SU-DHL-6 (cell line): ENCODE results near the gene AGTR1.

Experiments
- H2AFZ ChIP-seq: fragments of 200-600 bp; sonication (generic); 2 replicates; pipeline ENCODE4 v1.6.1; 2014; ENCODE audit warnings: low read depth, mild to moderate bottlenecking, moderate library complexity, mixed read lengths, antibody characterized with exemption, low read length; ENCODE audit not compliant: severe bottlenecking
- H3F3A ChIP-seq: fragments of 200-600 bp; shearing (Covaris generic); 2 replicates; pipeline ENCODE4 v1.6.0; 2016; ENCODE audit warnings: antibody characterized with exemption, mild to moderate bottlenecking; ENCODE audit not compliant: insufficient read depth
- H3K27ac ChIP-seq: fragments of 200-600 bp; sonication (generic); 2 replicates; pipeline ENCODE4 v1.5.1; 2016; ENCODE audit warnings: low read depth, mild to moderate bottlenecking, low read length, moderate library complexity, mixed read lengths
- H3K27me3 ChIP-seq: fragments of 200-600 bp; sonication (generic), shearing (Covaris generic); 2 replicates; pipeline ENCODE4 v1.6.0; 2014; ENCODE audit warnings: mild to moderate bottlenecking, low read length
- H3K36me3 ChIP-seq: fragments of 200-600 bp; sonication (generic); 2 replicates; pipeline ENCODE4 v1.6.1; 2014; ENCODE audit warnings: mild to moderate bottlenecking, low read length, mixed read lengths
- H3K4me2 ChIP-seq: fragments of 300-600, 200-600 bp; shearing (Covaris generic), sonication (generic); 2 replicates; pipeline ENCODE4 v1.6.0; 2014; ENCODE audit warnings: low read length, low read depth, mild to moderate bottlenecking; ENCODE audit not compliant: poor library complexity, severe bottlenecking
- H3K4me3 ChIP-seq: fragments of 200-600 bp; sonication (generic); 2 replicates; pipeline ENCODE4 v1.5.1; 2014; ENCODE audit warnings: antibody characterized with exemption, low read length, mild to moderate bottlenecking, mixed read lengths; ENCODE audit not compliant: insufficient read depth, poor library complexity, severe bottlenecking
- H3K79me2 ChIP-seq: fragments of 200-600 bp; sonication (generic); 2 replicates; pipeline ENCODE4 v1.6.1; 2014; ENCODE audit warnings: mild to moderate bottlenecking, low read length, moderate library complexity; ENCODE audit not compliant: insufficient read depth
- H3K9ac ChIP-seq: fragments of 200-600 bp; sonication (generic); 2 replicates; pipeline ENCODE4 v1.7.0; 2014; ENCODE audit warnings: mild to moderate bottlenecking, low read length
- H3K9me2 ChIP-seq: fragments of 200-600 bp; sonication (generic); replicated peaks from 2 replicates; pipeline ENCODE4 v1.6.1; 2014; ENCODE audit warnings: low read length; ENCODE audit not compliant: insufficient read depth
- H3K9me3 ChIP-seq: fragments of 200-600 bp; sonication (generic); 2 replicates; pipeline ENCODE4 v1.6.1; 2014; ENCODE audit warnings: low read length, mixed read lengths; ENCODE audit not compliant: insufficient read depth
- H4K20me1 ChIP-seq: fragments of 200-600 bp; sonication (generic); 2 replicates; pipeline ENCODE4 v1.6.1; 2014; ENCODE audit warnings: low read depth, mild to moderate bottlenecking, antibody characterized with exemption, low read length, moderate library complexity, mixed read lengths
- CTCF ChIP-seq: fragments of 200-600 bp; sonication (generic); IDR thresholded peaks from one replicate; pipeline ENCODE4 v1.5.1; 2017; ENCODE audit warnings: antibody characterized with exemption, mild to moderate bottlenecking, low read length, moderate library complexity; ENCODE audit not compliant: insufficient read depth, poor library complexity, severe bottlenecking
- EZH2phosphoT487 ChIP-seq: fragments of 200-600 bp; sonication (generic), shearing (Covaris generic); conservative IDR thresholded peaks from 2 replicates; pipeline ENCODE4 v1.6.1; 2018; ENCODE audit warnings: mild to moderate bottlenecking, antibody characterized with exemption, low read length, moderate library complexity, mixed read lengths

AGTR1 gene

GRCh38 chr3:148717885-148718561, 20.3 kb downstream of the AGTR1 start:
- H3K27me3 ChIP-seq = no peaks in the 10 kb centered on the region
- no peaks in the 10 kb centered on the region for H3K79me2 ChIP-seq
- no peak overlapping the region for H3K9ac ChIP-seq
- no peak overlapping the region for H3K27ac ChIP-seq
- no peaks in the 10 kb centered on the region for H3K36me3 ChIP-seq
- H3K9me3 ChIP-seq = no peaks in the 10 kb centered on the region
- H4K20me1 ChIP-seq = no peaks in the 10 kb centered on the region
- no peak overlapping the region for H3K4me3 ChIP-seq
- no peak overlapping the region for H3K4me2 ChIP-seq
- no peak overlapping the region for H2AFZ ChIP-seq
- no peaks in the 10 kb centered on the region for H3K9me2 ChIP-seq
- TF ChIP-seq EZH2phosphoT487 (no peak), CTCF (no peak)
- no peaks in the 10 kb centered on the region for H3F3A ChIP-seq

- H4K20me1 ChIP-seq = no peaks in the 10 kb centered on the region
- H3K27ac ChIP-seq = no peak overlapping the region
- H3K4me2 ChIP-seq = no peak overlapping the region
- no peak for TF ChIP-seq CTCF
- TF ChIP-seq EZH2phosphoT487 = no peak
- no peak overlapping the region for H3K9ac ChIP-seq
- no peaks in the 10 kb centered on the region for H3K79me2 ChIP-seq
- no peaks in the 10 kb centered on the region for H3K36me3 ChIP-seq
- H3K4me3 ChIP-seq = no peak overlapping the region
- no peak overlapping the region for H2AFZ ChIP-seq
- H3K9me2 ChIP-seq = no peaks in the 10 kb centered on the region
- H3F3A ChIP-seq = no peaks in the 10 kb centered on the region
- no peaks in the 10 kb centered on the region for H3K27me3 ChIP-seq
- H3K9me3 ChIP-seq = no peaks in the 10 kb centered on the region
These were observed 21.5 kb downstream of the AGTR1 start for GRCh38 chr3:148718982-148719862.

GRCh38 chr3:148720873-148721272, 23.2 kb downstream of the AGTR1 start:
- no peaks in the 10 kb centered on the region for H3F3A ChIP-seq
- no peak overlapping the region for H3K27ac ChIP-seq
- no peaks in the 10 kb centered on the region for H3K36me3 ChIP-seq
- H3K9me3 ChIP-seq = no peaks in the 10 kb centered on the region
- H3K4me2 ChIP-seq = no peak overlapping the region
- no peak overlapping the region for H3K9ac ChIP-seq
- H3K4me3 ChIP-seq = no peak overlapping the region
- no peaks in the 10 kb centered on the region for H3K27me3 ChIP-seq
- H3K9me2 ChIP-seq = no peaks in the 10 kb centered on the region
- no peak overlapping the region for H2AFZ ChIP-seq
- no peaks in the 10 kb centered on the region for H3K79me2 ChIP-seq
- no peaks in the 10 kb centered on the region for H4K20me1 ChIP-seq
- TF ChIP-seq CTCF (no peak), EZH2phosphoT487 (no peak)
